HG03520 (cell line): Measurements from ENCODE around the gene PKD1.
"Not testable (repeated sequence)": the region's sequence is repeated elsewhere in the genome, so short reads cannot be mapped to it uniquely, and the experiment has no call there.

Source experiments
- ATAC-seq: cut with Tn5 transposase; IDR thresholded peaks from one replicate; pipeline ENCODE4 v1.9.1; 2021; ENCODE audit warnings: mild to moderate bottlenecking, moderate library complexity; ENCODE audit not compliant: unreplicated experiment

PKD1 gene

DNA sequence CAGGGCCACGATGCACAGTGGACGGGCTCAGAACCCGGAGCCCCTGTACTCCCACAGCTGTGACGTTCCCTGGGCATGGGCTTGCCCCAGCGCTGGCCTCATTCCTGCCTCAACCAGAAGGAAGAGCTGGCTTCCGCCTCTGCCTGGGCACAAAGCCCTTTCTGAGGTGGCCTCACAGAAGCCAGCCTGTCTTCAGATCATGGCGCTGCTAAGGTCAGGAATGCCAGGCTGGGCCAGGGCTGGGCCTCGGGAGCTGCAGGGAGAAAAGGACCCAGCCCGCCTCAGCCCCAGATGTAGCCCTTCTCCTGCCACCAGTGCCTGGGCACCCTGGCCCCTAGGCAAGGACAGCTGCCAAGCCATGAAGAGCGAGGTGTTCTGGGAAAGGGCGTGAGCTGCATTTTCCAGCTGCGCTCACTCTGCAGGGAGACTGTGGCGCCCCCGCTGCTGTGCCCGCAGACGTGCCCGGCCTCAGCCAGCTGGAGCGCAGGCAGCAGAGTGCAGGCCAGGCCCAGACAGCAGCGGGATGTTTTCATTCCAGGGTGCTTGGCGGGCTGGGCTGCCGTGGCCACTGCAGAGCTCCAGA, 9.4 kb downstream of the PKD1 start:
- ATAC-seq: not testable (repeated sequence)

- ATAC-seq: not testable (repeated sequence)
These were observed 10.1 kb downstream of the PKD1 start for GRCh38 chr16:2125609-2126008.

DNA sequence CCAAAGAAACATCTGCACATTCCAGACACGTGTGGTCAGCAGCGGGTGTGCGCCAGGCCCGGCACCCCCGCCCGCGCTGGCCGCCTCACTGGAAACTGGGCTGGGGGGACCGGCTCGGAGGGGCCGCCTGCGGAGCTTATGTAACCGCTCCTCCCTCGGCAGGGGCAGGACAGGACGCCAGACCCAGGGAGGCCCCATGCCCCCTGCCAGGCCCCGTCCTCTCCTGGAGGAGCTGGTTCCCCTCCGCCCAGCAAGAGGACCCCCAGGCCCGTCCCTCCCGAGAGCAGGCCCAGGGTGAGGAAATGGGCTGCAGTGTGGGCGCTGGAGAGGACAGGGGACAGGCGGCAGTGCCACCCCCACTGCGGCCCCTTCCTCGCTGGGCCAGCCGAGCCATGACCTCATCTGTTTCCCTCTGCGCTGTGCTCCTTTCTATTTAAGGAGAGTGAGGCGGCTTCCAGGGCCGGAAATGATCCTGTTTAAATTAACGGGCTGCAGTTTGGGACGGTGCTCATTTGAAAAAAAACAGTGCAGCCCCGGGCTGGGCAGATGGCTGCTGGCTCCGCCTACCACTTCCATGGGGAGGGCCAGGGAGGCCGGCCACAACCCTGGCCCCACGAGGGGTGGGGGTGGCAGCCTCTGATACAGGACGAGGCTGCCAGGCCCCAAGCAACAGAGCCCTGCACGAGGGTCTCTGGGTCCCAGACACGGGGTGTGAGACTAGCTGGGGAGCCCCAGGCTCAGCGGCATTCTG, 10.8 kb downstream of the PKD1 start:
- ATAC-seq: not testable (repeated sequence)

DNA sequence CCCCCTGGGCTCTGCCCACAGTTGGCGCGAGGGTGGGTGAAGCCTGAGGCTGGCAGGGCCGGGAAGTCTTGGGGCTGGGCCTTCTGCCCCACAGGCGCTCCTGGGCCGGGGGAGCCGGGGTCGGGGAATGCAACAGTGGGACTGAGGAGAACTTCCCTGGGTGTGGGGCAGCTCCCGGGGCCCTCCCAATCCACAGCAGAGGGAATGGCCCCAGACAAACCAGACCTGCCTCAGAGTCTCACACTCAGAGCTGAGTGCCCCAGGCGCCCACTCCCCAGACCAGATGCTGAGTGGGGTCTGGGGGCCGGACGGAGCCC, 11.4 kb downstream of the PKD1 start:
- not testable (repeated sequence) for ATAC-seq

DNA sequence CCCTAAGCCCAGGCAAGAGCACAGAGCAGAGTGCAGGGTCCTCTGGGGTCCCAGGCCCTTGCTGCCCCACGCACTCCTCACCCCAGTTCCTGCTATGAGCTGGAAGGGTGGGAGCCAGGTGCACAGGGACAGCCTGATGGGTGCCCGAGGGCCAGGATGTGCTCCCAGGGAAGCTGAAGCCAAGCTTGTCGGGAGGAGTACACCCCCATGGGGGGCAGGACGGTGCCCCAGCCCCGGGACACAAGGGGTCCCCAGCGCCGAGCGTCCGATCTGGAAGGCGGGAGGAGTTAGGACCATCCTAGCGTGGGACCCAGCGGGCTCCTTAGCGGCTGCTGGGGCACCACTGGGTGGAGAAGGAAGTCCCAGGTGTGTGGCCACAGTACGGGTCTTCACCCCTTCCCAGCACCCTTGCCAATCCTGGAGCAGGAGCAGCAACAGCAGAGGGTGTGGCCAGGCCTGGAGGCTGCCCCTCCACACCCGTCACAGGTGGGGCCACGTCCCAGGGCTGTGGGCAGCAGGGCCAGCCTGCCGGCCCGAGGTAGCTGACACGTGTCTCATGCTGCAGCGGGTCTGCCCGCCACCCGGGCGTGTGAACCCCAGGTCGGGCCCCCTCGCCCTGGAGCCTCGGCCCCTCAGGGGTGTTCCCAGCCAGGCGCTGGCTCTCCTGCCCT, 11.9 kb downstream of the PKD1 start:
- not testable (repeated sequence) for ATAC-seq

- ATAC-seq: not testable (repeated sequence)
These were observed 12.6 kb downstream of the PKD1 start for GRCh38 chr16:2122934-2123683.

DNA sequence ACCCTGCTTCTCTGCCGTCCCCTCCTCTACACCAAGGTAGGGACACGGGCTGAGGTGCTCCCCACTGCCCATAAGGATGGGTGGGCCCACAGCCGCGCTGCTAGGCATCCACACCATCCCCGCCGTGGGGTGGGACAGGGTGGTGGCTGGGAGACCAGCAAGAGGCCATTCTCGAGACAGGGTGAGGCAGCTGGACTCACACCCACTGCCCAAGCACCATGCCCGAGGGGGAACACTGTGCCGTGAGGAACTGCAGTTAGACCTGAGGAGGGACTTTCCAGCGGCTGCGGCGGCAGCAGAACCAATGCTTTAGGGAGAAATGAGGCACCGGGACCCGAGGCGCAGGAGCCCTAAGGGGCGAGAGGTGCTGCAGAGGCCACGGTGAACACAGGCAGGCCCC, 13.3 kb downstream of the PKD1 start:
- ATAC-seq: no peak

- ATAC-seq: no peak
These were observed 13.8 kb downstream of the PKD1 start for GRCh38 chr16:2121853-2122252.

DNA sequence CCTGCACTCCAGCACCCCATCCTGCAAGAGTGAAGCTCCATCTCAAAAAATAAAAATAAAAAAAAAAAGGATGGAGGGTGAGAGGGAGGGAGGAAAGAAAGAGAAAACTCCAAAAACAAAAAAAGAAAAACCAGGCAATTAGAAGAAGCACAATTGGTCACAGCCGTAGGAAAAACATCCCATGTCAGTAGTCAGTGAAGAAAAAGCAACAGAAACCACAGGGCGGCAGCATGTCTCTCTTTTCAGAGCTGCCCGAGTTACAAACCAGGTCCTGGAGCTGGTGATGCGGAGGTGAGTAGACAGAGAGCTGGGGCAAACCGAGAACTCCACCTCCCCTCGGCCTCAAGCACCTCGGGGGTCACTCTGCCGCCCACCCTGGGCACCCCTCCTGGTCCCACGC, 14.4 kb downstream of the PKD1 start:
- not testable (repeated sequence) for ATAC-seq

- ATAC-seq: not testable (repeated sequence)
These were observed 17.6 kb downstream of the PKD1 start for GRCh38 chr16:2117960-2118722.

GRCh38 chr16:2117341-2117740, 18.4 kb downstream of the PKD1 start:
- ATAC-seq: not testable (repeated sequence)

DNA sequence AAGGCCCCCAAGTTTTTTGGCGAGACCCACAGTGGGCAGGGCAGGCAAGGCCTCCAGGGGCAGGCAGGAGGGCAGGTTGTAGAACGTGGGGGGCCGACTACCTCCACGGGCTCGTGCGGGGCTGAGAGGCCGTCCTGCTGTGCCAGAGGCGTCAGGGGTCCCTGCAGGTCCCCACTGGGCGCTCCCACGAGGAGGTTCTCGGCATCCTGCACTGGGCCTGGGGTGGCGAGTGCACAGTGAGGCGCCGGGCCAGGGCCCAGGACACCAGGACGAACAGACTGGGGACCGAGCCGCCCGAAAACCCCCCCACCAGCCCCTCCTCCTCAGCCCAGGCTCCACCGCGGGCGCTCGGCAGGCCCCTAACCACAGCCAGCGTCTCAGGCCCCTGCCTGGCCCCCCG, 19.3 kb downstream of the PKD1 start:
- ATAC-seq: not testable (repeated sequence)

DNA sequence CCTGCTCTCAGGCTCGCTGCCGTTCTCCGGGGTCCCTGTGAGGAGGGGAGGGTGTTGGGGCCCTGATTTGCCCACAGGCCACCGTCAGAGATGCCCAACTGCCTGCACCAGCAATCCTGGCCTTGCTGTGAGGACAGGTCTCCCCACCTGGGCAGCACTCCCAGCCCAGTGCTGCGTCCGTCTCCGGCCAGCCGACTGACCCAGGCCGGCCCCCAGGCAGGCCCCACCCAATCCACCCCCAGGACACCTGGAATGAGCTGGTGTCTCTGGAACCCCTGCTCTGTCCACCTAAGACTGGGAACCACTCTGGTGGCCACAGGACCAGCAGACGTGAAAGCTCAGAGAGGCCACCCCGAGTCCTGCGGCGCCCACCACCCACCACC, 20.1 kb downstream of the PKD1 start:
- ATAC-seq: no peak

DNA sequence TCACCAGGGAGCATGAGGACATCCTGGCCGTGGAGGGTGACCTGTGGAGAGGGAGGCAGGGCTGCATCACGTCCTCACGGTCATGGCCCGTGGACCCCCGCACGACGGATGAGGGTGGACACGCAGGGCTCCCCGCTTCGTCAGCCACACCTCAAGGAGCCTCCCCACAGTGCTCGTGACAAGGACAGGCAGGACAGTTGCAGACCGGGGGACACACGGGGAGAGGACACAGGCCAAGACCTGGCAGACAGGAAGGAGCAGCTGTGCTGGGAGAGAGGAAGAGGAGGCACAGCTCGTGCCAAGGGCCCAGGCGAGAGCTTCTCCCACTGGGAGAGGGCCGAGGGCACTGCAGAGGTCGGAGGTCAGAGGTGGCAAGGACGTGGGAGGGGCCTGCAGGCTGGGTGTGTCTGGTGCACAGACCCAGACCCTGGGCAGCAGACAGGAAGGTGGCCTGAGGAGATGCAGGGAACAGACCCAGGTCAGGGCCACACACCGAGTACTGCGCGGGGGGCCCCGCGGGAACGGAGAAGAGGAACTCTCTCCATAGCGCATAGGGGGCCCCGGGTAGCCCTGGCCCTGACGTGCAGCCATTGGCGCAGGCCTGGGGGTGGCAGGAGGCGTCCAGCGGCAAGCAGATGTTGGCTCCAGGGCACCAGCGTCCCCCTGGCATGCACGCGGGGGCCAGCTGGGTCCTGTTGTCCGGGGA, 20.7 kb downstream of the PKD1 start:
- not testable (repeated sequence) for ATAC-seq

GRCh38 chr16:2114225-2114624, 21.5 kb downstream of the PKD1 start:
- not testable (repeated sequence) for ATAC-seq

GRCh38 chr16:2112539-2113106, 23.1 kb downstream of the PKD1 start:
- ATAC-seq: not testable (repeated sequence)

DNA sequence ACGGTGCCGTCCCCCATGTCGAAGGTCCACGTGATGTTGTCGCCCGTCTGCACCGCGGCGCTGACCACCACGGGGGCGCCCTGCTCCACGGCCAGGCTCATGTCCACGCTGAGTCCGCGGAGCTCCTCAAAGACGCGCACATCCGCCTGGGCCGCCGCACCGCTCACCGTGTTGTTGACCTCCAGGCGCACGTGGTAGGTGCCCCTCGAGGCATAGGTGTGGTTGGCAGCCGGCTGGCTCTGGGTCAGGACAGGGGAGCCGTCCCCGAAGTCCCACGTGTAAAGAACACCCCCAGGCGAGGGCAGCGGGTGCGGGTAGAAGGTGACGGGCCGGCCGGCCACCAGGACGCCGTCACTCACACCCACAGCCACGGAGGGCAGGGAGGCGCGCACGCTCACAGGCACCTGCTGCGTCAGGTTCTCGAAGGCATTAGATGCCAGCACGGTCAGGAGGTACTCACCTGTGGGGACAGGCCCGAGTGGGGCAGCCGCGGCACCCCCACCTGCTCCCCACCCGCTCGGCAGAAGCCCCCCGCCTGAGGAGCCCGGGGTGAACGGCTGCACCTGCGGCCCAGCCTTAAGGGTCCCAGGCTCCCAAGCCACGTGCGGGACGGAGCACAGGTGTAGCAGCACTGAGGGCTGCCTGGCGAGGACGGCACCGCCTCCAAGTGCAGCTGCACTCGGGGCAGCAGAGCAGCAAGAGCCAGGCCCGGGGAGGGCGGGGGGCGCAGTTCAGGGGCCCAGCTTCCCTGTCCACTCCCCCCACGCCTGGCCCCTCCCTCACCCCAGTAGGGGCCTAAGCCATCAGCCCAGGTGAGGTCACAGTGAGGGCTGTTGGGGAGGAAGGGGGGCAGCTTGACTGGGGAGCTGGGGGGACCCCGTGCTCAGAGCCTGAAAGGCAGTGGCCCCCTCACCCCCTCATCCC, 24.0 kb downstream of the PKD1 start:
- ATAC-seq: not testable (repeated sequence)

DNA sequence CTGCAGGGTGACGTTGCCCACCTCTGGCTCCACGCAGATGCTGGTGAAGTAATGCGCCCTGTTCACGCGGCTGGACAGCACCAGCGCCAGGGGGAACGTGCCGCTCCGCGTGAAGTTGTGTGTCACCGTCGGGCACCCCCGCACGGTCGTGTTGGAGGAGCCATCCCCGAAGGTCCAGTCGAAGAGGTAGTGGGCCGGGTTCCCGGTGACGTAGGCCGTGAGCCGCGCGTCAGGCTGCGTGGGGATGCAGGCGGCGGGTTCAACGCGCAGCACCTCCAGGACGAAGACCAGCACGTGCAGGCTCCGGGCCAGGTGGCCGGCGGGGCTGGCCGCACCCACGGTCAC, 24.7 kb downstream of the PKD1 start:
- not testable (repeated sequence) for ATAC-seq
